Panc1 (cell line): Measurements from ENCODE around the gene U2AF1L4. TPM values are rescaled to one million over a fixed set of nuclear protein-coding genes. Genes with fewer than 3 reads are reported as not detected.

Experiments used
- ATAC-seq: fragments of 200-7000 bp; cut with Tn5 transposase; 2 replicates; pipeline ENCODE4 v1.9.1; 2020; ENCODE audit warnings: mild to moderate bottlenecking, moderate library complexity
- BruUV-seq: library from RNA; stranded (reverse); fragments of 400-500 nt; replicated peaks from 2 replicates; lab custom pipeline; 2021; lab: Mats Ljungman, UMichigan
- CTCF ChIA-PET: fragments of 300-600 bp; sonication (Branson Sonifier 250); formaldehyde crosslinking; loops from one replicate; lab custom pipeline; 2022; ENCODE audit warnings: antibody characterized with exemption; lab: Charles Lee
- POLR2A ChIA-PET: fragments of 300-600 bp; sonication (Branson Sonifier 250); formaldehyde crosslinking; loops from one replicate; lab custom pipeline; 2022; ENCODE audit warnings: antibody characterized with exemption; lab: Charles Lee
- DNase-seq: peaks from one replicate; pipeline ENCODE4 v3.0.0-alpha.2; 2010; ENCODE audit warnings: low read depth, low spot score
- H3K27ac ChIP-seq: 2 replicates; pipeline ENCODE4 v1.5.1; 2011; ENCODE audit warnings: mild to moderate bottlenecking, low read length, inconsistent platforms
- H3K27me3 ChIP-seq: fragments of 200-500 bp; sonication (Bioruptor generic); 2 replicates; pipeline ENCODE4 v1.6.0; 2014; ENCODE audit warnings: low read length, inconsistent platforms; ENCODE audit not compliant: control insufficient read depth, insufficient read depth
- H3K36me3 ChIP-seq: fragments of 200-500 bp; sonication (Bioruptor generic); 2 replicates; pipeline ENCODE4 v1.5.1; 2014; ENCODE audit warnings: inconsistent platforms, mild to moderate bottlenecking, low read length, moderate library complexity; ENCODE audit not compliant: control insufficient read depth, insufficient read depth
- H3K4me1 ChIP-seq: 2 replicates; pipeline ENCODE4 v1.5.1; 2011; ENCODE audit warnings: inconsistent platforms, mild to moderate bottlenecking, low read length, moderate library complexity; ENCODE audit not compliant: control insufficient read depth, insufficient read depth
- H3K4me3 ChIP-seq, 2 experiments: 2 replicates each; pipeline ENCODE4 v1.5.1; 2011 to 2012; ENCODE audit warnings: low read depth in 2 of 2, low read length in 2 of 2, mild to moderate bottlenecking in 2 of 2, inconsistent platforms in 1 of 2, moderate library complexity in 1 of 2
- H3K9me3 ChIP-seq: fragments of 200-500 bp; sonication (Bioruptor generic); 2 replicates; pipeline ENCODE4 v1.5.1; 2014; ENCODE audit warnings: low read depth, mild to moderate bottlenecking, inconsistent platforms, low read length, moderate library complexity; ENCODE audit not compliant: control insufficient read depth, insufficient read depth
- POLR2AphosphoS5 ChIP-seq: IDR thresholded peaks from 2 replicates; pipeline ENCODE4 v1.6.1; 2012; ENCODE audit warnings: mild to moderate bottlenecking, low read depth, low read length, moderate library complexity
- SIN3A ChIP-seq: IDR thresholded peaks from 2 replicates; pipeline ENCODE4 v1.6.1; 2012; ENCODE audit warnings: low read depth, mild to moderate bottlenecking, low read length, moderate library complexity, borderline replicate concordance; ENCODE audit not compliant: insufficient read depth
- TCF7L2 ChIP-seq: IDR thresholded peaks from 2 replicates; pipeline ENCODE4 v1.6.1; 2011; ENCODE audit warnings: mild to moderate bottlenecking, low read depth, low read length, inconsistent platforms
- in situ Hi-C: cut with HindIII; loops from 2 replicates; pipeline ENCODE4 v1.10.0; 2016; ENCODE audit warnings: low sequenced_read_pairs, low pct_unique_long_range_greater_than_20kb
- intact Hi-C: fragments of 100-400 bp; cut with micrococcal nuclease; formaldehyde crosslinking; loops from one replicate; pipeline ENCODE4 v1.10.0; 2022; ENCODE audit not compliant: unreplicated experiment
- total RNA-seq: library from RNA; stranded (reverse); gene quantifications from one replicate; pipeline ENCODE4 v1.2.1, GENCODE V29; 2021; ENCODE audit not compliant: unreplicated experiment
- TF ChIP-seq, protein P1 (sequence below), 2 experiments: IDR thresholded peaks; 2 replicates each; pipeline ENCODE4 v1.6.1; 2011 to 2012; ENCODE audit warnings: low read depth in 2 of 2, control low read depth in 1 of 2, low read length in 1 of 2, mild to moderate bottlenecking in 1 of 2, moderate library complexity in 1 of 2; ENCODE audit not compliant: insufficient read depth in 1 of 2
- TF ChIP-seq, protein P2 (sequence below): fragments of 450-650 bp; IDR thresholded peaks from 2 replicates; pipeline ENCODE4 v1.5.1; 2017; ENCODE audit warnings: mild to moderate bottlenecking

Gene U2AF1L4
- total RNA-seq, 1 experiment from 2014 or later = 29.8 TPM

DNA sequence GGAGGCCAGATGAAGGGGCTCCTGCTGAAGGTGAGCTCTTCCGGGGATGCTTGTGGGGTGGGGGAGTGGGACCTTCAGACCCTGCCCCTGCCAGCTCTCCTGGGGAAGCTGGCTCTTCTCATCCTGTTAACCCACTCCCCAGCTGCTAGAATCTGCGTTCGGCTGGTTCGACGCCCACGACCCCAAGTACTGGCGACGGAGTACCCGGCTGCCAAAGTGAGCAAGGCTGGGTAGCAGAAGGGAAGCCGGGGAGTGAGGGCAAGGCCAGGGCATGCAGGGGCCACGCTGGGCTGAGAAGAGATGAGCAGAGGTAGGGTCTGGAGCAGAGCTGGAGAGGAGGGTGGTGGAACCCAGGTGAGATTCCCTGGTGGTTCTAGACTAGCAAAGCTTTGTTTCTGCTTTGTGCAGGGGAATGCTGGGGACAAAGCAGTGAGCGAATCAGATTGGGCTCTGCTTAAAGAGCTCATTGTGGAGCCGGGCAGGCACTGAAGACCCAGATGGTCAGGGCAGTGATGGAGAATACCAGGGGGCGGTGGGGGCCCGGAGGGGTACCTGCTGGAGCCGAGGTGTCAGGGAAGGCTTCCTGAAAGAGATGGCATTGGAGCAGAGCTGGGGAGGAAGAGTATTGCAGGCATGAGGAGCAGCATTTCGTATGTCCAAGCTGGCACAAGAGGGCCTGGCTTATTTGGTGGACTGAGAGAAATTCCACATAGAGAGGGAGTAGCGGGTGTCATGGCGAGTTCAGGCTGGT lies 17.1 kb downstream of the U2AF1L4 start:
- Histone ChIP-seq H3K36me3 (peaks cover 25% of the 10 kb centered on the region), H3K9me3 (no peaks in the 10 kb centered on the region), H3K4me3 (no peak overlapping the region), H3K27me3 (no peaks in the 10 kb centered on the region), H3K4me1 (no peaks in the 10 kb centered on the region), H3K27ac (no peak overlapping the region)
- TF ChIP-seq TCF7L2 = no peak
- TF ChIP-seq POLR2AphosphoS5 = no peak
- TF ChIP-seq SIN3A = no peak
- TF ChIP-seq, protein P1, sequence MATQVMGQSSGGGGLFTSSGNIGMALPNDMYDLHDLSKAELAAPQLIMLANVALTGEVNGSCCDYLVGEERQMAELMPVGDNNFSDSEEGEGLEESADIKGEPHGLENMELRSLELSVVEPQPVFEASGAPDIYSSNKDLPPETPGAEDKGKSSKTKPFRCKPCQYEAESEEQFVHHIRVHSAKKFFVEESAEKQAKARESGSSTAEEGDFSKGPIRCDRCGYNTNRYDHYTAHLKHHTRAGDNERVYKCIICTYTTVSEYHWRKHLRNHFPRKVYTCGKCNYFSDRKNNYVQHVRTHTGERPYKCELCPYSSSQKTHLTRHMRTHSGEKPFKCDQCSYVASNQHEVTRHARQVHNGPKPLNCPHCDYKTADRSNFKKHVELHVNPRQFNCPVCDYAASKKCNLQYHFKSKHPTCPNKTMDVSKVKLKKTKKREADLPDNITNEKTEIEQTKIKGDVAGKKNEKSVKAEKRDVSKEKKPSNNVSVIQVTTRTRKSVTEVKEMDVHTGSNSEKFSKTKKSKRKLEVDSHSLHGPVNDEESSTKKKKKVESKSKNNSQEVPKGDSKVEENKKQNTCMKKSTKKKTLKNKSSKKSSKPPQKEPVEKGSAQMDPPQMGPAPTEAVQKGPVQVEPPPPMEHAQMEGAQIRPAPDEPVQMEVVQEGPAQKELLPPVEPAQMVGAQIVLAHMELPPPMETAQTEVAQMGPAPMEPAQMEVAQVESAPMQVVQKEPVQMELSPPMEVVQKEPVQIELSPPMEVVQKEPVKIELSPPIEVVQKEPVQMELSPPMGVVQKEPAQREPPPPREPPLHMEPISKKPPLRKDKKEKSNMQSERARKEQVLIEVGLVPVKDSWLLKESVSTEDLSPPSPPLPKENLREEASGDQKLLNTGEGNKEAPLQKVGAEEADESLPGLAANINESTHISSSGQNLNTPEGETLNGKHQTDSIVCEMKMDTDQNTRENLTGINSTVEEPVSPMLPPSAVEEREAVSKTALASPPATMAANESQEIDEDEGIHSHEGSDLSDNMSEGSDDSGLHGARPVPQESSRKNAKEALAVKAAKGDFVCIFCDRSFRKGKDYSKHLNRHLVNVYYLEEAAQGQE (IDR thresholded peaks at IDR 0.05; ENCODE audit: insufficient read depth in 1 of 2, low read depth in 2 of 2, low read length in 1 of 2) = no peak
- TF ChIP-seq, protein P2, sequence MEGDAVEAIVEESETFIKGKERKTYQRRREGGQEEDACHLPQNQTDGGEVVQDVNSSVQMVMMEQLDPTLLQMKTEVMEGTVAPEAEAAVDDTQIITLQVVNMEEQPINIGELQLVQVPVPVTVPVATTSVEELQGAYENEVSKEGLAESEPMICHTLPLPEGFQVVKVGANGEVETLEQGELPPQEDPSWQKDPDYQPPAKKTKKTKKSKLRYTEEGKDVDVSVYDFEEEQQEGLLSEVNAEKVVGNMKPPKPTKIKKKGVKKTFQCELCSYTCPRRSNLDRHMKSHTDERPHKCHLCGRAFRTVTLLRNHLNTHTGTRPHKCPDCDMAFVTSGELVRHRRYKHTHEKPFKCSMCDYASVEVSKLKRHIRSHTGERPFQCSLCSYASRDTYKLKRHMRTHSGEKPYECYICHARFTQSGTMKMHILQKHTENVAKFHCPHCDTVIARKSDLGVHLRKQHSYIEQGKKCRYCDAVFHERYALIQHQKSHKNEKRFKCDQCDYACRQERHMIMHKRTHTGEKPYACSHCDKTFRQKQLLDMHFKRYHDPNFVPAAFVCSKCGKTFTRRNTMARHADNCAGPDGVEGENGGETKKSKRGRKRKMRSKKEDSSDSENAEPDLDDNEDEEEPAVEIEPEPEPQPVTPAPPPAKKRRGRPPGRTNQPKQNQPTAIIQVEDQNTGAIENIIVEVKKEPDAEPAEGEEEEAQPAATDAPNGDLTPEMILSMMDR = no peak
- no peak for ATAC-seq
- no TSS peak for BruUV-seq
- no peak for DNase-seq
- in situ Hi-C loops (no loop called here), intact Hi-C loops (no loop called here)
- CTCF ChIA-PET = interaction anchor here (0.6 kb wide), 1 partner anchor 20 kb away, joined by 3 read pairs; the partner anchor contains the start of gene LIN37
- POLR2A ChIA-PET = interaction anchor here (0.5 to 0.7 kb wide), 2 partner anchors 49 to 90 kb away, joined by 3 to 9 read pairs; no protein-coding TSS in a partner anchor

DNA sequence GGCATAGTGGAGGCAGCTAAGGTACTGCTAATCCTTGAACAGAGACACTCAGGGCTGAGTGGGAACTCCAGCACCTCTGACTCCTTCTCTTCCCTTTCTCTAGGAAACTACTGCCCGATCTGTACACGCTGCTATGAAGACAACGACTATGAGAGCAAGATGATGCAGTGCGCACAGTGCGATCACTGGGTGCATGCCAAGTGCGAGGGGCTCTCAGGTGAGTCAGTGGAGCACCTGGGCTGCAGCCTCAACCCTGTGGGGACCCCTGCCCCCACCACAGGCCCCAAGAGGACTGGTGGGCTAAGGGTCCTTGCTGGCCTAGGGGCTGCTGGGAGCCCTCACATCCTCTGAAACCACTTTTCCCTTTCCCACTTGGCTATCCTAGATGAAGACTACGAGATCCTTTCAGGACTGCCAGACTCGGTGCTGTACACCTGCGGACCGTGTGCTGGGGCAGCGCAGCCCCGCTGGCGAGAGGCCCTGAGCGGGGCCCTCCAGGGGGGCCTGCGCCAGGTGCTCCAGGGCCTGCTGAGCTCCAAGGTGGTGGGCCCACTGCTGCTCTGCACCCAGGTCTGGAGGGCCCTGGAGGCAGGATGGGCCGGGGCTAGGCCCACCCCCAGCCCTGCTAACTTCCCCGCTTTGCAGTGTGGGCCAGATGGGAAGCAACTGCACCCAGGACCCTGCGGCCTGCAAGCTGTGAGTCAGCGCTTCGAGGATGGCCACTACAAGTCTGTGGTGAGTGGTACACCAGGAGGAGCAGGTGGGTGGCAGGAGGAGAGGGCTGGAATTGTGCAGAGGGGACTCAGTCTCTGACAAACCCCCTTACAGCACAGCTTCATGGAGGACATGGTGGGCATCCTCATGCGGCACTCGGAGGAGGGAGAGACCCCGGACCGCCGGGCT lies 17.9 kb downstream of the U2AF1L4 start:
- ATAC-seq (no peak), DNase-seq (no peak)
- intact Hi-C loops = no loop called here
- ChIA-PET CTCF (interaction anchor here (0.6 kb wide), 1 partner anchor 21 kb away, joined by 3 read pairs; the partner anchor contains the start of gene LIN37), POLR2A (interaction anchor here (0.5 to 0.7 kb wide), 2 partner anchors 48 to 91 kb away, joined by 3 to 9 read pairs; no protein-coding TSS in a partner anchor)
- no TSS peak for BruUV-seq
- Histone ChIP-seq H3K4me3 (no peak overlapping the region), H3K27ac (no peak overlapping the region), H3K9me3 (no peaks in the 10 kb centered on the region), H3K4me1 (no peaks in the 10 kb centered on the region), H3K27me3 (no peaks in the 10 kb centered on the region), H3K36me3 (peaks cover 28% of the 10 kb centered on the region)
- in situ Hi-C loops = no loop called here
- TF ChIP-seq, protein P1 (IDR thresholded peaks at IDR 0.05; ENCODE audit: insufficient read depth in 1 of 2, low read depth in 2 of 2, low read length in 1 of 2) = no peak
- TF ChIP-seq POLR2AphosphoS5 (no peak), TCF7L2 (no peak), SIN3A (no peak)
- TF ChIP-seq, protein P2 = no peak
